Suppressor macrophage treated with lipopolysaccharide for 1 hour (primary cell): ENCODE results near the gene ANO9.

ENCODE experiments used
- DNase-seq, 3 donors: peaks; one replicate each; pipeline ENCODE4 v3.0.0-alpha.2; 2020 to 2022

ANO9 gene

GRCh38 chr11:441418-442274 is at the start of gene ANO9:
ANO9 (minus strand) TSS chr11:442011; CDS start chr11:441926, 85 bp downstream.
- DNase-seq = peak; percentile 20 to 54 (median 46)

- DNase-seq = no peak
Measured at GRCh38 chr11:491358-491757, 49.5 kb upstream of the ANO9 start.

- no peak for DNase-seq
Measured at GRCh38 chr11:490930-491260, 49.1 kb upstream of the ANO9 start.

- DNase-seq = no peak
Measured at GRCh38 chr11:490186-490929, 48.5 kb upstream of the ANO9 start.

GRCh38 chr11:489610-490185 is 47.9 kb upstream of the ANO9 start:
- DNase-seq = no peak

GRCh38 chr11:488992-489391 is 47.2 kb upstream of the ANO9 start:
- no peak for DNase-seq

GRCh38 chr11:488579-488978 is 46.8 kb upstream of the ANO9 start:
- no peak for DNase-seq

GRCh38 chr11:488062-488461 is 46.3 kb upstream of the ANO9 start:
- no peak for DNase-seq

- DNase-seq = no peak
Measured at GRCh38 chr11:487571-488021, 45.8 kb upstream of the ANO9 start.

- DNase-seq = no peak
Measured at GRCh38 chr11:486189-486588, 44.4 kb upstream of the ANO9 start.

GRCh38 chr11:484616-485015 is 42.8 kb upstream of the ANO9 start:
- DNase-seq = no peak

- no peak for DNase-seq
Measured at GRCh38 chr11:479311-479710, 37.5 kb upstream of the ANO9 start.

GRCh38 chr11:477052-477715 is 35.4 kb upstream of the ANO9 start:
- no peak for DNase-seq

- no peak for DNase-seq
Measured at GRCh38 chr11:476416-476815, 34.6 kb upstream of the ANO9 start.

- DNase-seq = no peak
Measured at GRCh38 chr11:475941-476340, 34.1 kb upstream of the ANO9 start.

GRCh38 chr11:474914-475506 is 33.2 kb upstream of the ANO9 start:
- no peak for DNase-seq

GRCh38 chr11:473962-474785 is 32.4 kb upstream of the ANO9 start:
- DNase-seq = no peak

- DNase-seq = no peak
Measured at GRCh38 chr11:473415-473814, 31.6 kb upstream of the ANO9 start.

- DNase-seq = no peak
Measured at GRCh38 chr11:472816-473215, 31.0 kb upstream of the ANO9 start.

- no peak for DNase-seq
Measured at GRCh38 chr11:472272-472671, 30.5 kb upstream of the ANO9 start.

GRCh38 chr11:471468-472145 is 29.8 kb upstream of the ANO9 start:
- DNase-seq = no peak
